HG03439 (cell line): ENCODE data around the gene CD164L2.
"Not testable (repeated sequence)": the region's sequence is repeated elsewhere in the genome, so short reads cannot be mapped to it uniquely, and the experiment has no call there.

Experiments used
- ATAC-seq: cut with Tn5 transposase; IDR thresholded peaks from one replicate; pipeline ENCODE4 v1.9.1; 2021; ENCODE audit warnings: mild to moderate bottlenecking, moderate library complexity; ENCODE audit not compliant: unreplicated experiment

The CD164L2 gene

DNA sequence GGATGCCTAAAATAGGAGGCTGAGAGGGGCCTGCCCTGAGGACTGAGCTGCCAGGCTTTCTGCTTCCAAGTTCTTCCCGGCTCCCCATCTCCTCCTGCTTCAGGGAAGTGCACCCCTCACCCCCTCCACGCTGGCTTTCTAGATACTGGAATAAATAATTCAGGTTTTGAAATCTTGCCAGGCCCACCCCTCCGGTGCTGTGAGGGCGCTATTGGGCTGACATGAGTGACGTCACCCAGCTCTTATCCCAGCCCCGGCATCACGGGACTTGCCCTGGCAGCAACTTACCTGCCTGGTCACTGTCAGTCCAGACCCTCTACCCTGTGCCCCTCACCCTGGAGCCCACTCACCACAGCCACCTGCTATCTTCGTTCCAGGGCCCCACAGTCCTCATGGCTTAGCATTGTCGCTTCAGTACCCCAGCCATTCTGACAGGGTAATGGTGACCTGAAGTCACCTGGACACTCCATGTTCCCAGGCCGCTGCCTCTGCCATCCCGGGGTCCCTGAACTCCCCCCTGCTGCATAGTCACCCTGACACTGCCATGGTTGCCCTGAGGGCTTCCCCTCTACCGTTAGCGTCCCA, 8.5 kb upstream of the CD164L2 start:
- no peak for ATAC-seq

DNA sequence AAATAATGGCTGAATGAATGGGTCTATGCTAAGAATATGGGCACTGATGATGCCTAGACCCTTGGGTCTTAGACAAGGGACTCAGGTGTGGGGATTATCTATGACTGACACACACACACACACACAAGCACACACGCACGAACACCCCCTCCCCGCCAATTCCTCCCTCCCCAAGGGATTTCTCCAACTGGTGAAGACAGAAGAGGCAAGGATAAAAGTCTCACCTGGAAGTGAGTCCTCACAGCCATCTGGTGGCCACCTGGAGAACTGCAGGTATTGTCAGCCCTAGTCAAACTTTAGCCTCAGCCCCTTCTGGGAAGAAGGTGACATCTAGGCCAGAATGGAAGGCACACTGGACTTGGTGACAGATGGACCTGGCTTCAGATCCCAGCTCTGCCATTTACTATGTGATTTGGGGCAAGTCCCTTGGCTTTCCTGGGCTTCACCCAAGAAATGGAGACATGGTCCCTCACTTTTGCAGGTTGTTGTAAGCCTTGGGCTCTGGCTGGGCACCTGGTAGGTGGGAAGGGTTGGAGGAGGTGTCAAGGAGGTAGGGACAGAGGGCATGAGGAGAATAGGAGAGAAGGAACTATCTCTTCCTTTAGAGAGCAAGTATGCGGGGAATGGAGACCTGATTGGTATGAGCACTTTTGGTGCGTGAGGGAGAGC, 5.3 kb upstream of the CD164L2 start:
- no peak for ATAC-seq

DNA sequence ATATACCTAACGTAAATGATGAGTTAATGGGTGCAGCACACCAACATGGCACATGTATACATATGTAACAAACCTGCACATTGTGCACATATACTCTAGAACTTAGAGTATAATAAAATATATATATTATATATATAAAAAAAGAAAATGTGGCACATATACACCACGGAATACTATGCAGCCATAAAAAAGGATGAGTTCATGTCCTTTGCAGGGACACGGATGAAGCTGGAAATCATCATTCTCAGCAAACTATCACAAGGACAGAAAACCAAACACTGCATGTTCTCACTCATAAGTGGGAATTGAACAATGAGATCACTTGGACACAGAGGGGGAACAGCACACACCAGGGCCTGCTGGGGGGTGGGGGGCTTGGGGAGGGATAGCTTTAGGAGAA, 1.7 kb upstream of the CD164L2 start:
- ATAC-seq, result not testable (repeated sequence)

DNA sequence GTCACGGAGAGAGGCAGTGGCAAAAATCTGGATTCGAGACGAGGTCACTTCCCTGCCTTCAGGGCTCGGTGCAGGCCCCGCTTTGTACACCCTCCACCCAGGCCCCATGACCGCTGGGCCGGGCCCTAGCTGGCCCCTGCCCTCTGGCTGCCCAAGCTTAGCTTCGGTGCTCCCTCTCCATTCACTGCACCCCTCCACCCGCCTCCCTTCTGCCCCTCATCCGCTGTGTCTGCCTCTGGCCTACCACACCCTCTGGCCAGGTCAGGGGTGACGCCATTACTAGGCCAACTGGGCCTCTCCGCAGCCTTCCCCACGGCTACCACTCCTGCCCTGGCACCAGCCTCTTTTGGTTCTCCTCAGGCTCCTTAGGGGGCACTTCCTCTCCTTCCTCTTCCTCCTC, 528 bp upstream of the CD164L2 start:
- ATAC-seq, result no peak

DNA sequence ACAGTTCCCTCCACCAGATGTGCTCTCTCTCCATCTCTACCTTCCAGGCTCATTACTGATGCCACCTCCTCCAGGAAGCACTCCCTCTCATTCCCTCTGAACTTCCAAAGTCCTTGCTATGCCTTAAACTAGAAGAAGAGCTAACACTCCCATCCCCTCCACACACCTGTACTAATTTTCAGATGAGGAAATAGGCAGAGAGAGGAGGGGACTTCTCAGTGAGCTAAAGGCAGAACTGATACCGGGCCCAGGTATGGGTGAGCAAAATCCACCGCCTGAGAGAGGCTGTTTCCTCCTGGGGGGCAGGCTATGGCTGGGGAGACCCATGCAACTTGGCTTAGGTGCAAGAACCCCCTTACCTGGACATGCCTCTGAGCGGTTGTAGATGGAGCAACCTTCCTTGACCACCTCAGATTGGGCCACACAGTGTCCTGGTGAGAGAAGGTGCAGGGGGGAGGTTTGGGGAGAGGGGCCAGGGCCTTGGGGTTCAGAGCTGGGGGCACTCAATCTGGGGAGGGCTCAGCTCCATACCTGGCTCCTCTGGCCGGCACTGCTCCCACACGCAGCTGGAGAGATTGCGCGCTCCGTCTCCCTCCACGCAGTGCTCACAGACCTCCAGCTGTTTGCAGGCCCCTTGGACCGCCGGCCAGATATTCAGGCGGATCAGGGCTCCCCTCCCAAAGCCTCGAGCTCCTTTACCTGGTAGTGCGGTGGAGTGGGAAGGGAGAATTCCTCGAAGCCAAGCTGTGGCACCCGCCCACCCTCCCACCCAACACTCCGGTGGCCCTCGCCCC, 967 bp downstream of the CD164L2 start:
- ATAC-seq, result no peak

DNA sequence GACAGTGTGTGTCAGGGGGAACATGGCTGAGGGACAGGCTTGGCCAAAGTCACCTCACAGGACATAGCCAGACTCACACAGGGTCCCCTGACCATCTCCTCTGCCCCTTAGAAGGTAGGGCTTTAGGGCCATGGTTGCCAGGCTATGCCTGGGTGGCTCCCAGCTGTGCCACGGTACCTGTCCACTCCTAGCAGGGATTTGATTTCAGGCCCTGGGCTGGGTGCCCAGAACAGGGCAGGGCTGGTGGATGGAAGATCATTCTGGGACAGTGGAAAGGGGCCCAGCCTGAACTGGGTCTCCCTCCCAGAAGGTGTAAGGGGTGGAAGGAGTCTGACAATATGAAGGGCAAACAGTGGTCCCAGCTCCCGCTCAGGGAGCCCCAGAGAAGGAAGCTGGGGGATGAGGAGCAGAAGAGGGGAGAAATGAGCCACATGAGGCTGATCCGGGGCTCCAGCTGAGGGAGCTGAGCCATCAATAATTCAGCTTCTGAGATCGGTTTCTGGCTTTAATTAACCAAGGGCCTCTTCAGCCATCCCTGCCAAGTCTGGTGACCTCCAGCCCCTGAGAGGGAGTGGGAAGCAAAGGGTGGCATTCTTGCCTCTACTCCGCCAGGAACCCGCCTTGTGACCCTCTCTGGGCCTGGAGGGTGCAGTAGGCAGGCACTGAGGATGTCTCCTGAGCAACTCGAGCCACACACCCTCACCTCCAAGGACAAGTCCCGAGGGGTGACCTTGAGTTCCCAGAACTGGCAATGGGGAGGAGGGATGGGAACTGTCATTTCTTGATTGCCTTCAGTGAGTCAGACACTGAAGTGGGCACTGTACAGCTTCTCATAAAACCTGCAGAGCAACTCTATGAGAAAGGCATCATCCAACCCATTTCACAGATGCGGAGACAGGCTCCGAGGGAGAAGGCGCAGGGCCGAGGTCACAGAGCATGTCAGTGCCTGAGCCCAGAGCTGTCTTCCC, 2.1 kb downstream of the CD164L2 start:
- ATAC-seq, result no peak

DNA sequence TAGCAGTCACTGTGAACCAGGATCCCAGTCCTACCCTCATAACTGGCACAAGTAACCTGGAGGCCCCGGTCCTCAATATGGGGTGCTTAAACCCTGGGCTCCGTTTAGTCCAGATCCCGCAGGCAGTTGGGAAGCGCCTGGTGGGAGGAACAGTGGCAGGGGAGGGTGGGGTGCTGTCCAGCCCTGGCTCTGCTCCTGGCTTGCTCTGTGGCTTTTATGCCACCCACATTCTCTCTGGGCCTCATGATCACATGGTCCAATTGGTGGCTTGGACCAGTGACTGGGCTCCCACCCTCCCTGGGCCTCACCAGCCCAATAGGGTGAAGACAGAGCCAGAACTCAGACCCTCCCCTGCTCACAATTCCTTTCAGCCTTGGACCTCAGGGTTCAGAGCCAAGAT, 2.9 kb downstream of the CD164L2 start:
- ATAC-seq, result no peak

DNA sequence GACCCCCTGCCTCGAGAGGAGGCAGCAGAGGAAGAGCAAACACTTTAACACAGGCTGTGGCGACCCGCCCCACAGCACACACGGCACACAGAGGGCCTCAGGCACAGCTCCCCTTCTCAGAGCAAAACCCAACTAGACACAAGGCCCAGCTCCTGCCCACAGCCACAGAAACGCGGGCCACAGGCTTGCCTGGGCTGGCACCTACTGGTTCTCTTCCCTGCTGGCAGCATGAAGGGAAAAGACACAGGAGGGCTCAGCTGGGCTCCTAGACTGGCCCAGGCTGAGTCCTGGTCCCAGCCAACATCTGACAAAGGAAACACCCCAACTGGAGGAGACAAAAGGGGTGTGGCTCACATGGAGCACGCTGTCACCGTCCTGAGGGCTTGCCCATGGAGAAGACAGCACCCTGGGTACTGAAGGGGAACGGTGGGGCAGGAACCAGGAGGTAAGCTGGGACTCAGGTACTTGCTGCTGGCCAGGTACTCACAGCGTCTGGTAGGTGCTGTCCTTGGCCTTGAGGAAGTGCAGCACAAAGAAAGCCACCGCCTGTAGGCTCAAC, 3.5 kb downstream of the CD164L2 start:
- no peak for ATAC-seq

DNA sequence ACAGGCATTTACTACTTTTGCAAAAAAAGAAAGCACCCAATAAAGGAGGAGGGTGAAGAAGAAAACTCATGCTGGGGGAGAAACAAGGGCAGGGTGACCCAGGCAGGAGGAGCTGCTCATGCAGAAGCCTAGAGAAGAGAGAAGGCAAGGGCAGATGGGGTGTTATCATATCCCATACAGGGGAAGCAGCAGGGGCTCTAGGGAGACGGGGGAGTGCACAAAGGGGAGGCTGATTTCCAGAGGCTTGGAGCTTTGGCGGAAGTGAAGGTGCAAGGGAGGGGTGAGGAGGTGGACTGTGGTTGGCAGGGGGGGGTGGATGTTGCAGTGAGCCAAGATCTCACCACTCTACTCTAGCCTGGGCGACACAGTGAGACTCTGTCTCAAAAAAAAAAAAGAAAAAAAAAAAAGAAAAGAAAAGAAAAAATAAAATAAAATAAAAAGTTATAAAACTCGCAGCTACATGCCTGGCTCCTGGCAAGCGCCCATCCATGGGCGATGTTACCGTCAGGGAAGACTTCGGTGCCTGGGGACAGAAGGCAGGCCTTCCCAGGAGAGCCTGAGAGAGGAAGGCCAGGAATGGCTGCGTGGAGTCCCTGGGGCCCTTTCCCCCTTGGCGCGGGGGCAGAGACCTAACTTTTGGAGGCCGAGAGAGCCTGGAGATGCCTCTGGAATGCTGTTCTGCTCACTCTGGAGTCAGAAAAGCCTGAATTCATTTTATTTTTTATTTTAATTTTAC, 5.2 kb downstream of the CD164L2 start:
- ATAC-seq, result no peak

DNA sequence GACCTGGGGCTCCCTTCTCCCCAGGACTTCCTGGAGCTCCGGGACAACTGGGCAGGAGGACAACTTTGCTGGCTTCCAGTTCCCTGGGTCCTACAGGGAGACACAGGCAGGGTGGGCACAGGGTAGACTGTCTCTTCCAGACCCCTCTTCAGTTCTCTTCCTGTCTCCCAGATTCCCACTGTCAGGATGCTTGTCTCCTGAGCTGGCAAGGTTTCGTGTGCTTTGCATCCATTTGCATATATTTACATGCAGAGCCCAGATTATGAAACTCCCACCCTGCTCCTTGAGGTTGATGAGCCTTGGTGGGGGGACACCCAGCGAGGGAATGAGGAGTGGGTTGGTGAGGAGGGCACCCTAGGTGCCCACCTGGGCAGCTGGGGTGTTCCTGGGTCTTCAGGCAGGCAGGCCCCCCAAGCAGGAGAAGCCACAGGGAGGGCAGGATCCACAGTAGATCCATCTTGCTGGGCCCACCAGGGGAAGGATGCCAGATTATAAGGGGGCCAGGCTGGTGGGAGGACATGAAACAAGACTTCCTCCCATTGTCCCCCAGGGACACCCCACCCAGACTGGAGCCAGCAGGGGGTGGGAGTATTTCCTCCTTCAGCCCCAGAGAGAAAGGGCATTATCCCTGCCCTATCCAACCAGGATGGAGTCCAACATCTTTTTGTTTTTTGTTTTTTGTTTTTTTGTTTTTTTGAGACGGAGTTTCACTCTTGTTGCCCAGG, 8.6 kb downstream of the CD164L2 start, which contains the start of gene FCN3:
Gene FCN3 (minus strand): TSS at position 463 of the 725 bp plus-strand sequence. CDS start 6 bp downstream, at position 457.
- ATAC-seq, result no peak

DNA sequence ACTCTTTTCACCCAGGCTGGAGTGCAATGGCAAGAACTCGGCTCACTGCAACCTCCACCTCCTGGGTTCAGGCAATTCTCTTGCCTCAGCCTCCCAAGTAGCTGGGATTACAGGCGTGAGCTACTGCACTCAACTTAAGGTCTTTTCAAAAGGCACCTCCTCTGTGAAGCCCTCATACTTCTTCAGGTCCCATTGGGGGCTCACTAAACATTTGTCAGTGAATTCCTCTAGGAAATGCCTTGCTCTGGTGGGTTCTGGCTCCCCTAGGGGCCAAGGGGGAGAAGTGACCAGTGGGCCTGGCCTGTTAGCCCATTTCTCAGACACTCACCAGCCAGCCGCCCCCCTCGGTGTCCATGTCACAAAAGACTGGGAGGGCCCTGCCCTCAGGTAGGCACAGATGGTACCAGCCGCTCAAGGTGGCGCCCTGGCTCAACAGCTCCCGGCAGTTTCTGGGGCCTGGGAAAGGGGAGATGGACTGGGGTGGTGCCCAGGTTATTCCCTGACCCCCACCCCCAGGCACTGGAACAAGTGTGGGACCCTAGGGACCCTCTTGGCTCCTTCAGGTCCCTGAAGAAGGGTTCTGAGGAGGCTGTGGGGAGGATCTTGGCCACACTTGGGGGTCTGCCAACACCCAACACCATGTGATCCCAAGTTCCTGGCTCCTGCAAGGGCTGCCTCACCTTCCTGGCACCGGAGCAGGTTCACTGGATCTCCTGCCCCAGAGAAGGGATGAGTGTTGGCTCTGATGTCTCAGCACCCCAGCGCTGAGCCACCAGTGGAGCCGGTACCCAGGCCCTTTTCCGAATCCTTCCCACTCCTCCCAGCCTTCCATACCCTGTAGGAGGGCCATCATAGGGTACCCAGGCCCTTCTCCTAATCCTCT, 10.1 kb downstream of the CD164L2 start:
- ATAC-seq, result no peak

DNA sequence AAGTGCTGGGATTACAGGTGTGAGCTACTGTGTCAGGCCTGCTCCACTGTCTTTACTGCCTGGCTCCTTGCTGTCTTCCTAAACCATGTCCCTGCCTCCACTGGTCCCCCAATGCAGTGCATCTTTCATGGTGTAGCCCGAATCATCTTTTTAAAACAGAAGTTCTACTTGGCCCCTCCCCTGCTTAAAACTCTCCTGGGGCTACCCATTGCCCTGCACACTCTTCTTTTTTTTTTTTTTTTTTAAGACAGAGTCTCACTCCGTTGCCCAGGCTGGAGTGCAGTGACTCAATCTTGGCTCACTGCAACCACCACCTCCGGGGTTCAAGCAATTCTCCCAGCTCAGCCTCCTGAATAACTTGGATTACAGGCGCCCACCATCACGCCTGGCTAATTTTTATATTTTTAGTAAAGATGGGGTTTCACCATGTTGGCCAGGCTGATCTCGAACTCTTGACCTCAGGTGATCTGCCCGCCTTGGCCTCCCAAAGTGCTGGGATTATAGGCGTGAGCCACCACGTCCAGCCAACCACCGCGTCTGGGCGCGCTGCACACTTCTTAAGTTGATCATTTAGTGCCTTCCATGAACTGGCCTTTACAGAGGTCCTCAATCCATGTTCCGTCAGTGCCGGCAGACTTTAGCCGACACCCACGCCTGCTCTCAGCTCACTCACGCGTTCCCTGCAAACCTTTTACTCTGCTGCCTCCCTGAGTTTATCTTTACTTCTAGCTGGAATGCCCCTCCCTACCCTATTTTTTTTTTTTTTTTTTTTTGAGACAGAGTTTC, 10.9 kb downstream of the CD164L2 start:
- no peak for ATAC-seq

DNA sequence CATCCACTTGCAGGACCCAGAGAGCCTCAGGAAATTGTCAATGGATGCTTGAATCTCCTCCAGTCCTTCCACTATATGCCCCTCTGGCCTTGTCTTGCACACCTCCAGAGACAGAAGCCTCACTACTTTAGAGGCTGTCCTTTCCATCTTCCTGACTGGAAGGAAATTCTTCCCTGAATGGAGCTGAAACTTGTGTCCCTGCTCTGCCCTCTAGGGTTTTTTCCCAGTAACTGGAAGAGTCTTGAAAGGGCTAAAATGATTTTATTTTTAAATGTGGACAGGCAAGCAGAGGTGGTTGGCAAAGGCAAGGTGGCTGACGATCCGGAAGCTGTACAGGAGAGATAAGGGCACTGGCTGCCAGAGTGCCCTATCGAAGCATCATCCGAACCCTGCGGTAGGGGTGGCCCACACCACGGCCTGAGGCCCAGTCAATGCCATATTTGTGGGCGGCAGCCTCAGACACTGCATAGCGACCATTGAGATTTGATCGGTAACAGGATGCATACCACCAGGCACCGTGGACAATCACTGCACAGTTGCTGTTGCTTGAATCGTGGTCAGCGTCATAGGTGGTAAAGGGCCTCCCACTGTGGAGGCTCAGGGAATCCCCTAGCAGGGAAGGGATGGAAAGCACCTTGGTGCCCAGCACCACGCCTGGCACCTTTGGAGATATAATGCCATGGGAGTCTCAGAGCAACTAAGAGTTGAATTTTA, 14.1 kb downstream of the CD164L2 start:
- no peak for ATAC-seq

DNA sequence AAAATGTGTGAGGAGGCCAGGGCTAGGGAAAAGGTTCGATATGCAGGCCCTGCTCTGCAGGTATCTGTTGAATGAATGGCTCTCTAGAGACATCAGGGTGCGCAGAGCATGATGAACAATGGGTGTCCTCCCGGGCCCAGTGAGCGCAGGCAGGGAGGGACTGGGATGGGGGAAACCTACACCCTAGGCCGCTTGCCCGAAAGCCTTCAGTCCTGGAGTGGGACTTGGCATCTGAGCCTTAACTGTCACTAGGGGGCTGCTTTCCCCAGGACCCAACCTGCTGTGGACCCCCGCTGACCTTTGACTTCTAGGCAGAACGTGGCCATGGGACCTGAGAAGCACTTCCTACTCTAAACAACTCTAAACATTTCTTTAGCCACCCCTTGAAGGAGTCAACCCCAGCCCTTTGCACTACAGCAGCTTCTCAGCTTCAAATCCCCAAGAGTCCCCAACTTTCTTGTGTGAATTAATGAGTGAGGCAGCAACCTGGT, 15.9 kb downstream of the CD164L2 start:
- no peak for ATAC-seq

DNA sequence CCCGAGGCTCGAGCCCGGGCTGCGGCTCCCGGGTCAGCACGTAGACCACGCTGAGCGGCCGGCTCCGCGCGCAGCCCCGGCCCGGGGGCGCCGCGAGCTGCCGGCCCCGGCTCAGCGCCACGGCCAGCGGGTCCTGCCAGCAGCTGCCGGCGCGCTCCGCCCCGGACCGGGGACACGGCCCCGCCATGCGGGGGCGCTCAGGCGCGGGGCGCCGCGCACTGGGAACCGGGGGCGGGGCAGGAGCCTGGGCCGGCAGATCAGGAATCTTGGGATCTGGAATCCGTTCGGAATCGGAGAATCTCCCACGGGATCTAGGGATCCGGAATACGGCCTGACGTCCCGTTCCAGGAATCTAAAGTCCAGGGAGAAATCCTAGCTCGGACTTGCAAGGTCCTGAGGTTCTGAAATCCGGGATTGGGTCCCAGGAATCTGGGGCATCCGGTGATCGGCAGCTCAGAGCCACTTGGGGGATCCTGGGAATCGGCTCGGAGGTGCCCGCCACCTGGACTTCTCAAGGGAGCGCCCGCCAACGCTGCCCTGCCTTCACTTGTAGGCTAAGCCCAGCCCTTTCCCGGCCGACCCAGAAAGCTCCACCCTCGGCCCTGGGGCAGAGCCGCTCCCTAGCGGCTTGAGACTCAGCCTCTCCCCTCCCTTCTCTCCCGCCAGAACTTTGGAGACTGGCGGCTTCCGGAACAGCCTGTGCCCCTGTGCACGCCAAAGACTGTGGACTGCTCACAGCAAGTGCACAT, 16.5 kb downstream of the CD164L2 start, which contains the start of gene MAP3K6:
Gene MAP3K6 (minus strand): TSS at position 551 of the 749 bp plus-strand sequence. CDS start 364 bp downstream, at position 187.
- peak; percentile 41 for ATAC-seq

DNA sequence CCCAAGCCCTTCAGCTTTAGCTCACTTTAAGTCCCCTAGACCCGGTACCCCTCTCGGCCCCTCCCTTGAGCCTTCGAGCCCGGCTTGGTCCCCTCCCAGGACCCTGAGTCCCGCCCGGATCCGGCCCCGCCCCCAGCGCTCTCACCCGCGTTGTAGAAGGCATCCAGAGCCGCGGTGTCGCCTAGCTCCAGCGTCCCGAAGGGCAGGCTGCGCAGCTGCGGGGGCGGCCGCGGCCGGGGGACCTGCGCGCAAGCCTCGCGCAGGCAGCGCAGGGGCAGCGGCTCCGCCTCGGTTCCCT, 17.1 kb downstream of the CD164L2 start:
- peak; percentile 36 for ATAC-seq
